IPS-20b (cell line): ENCODE results near the gene EXT2.

Experiments
- H3K27ac ChIP-seq: one replicate; pipeline ENCODE4 v1.5.1; 2013; ENCODE audit warnings: low read length
- H3K27me3 ChIP-seq: 2 replicates; pipeline ENCODE4 v1.6.1; 2013; ENCODE audit warnings: mild to moderate bottlenecking, low read length, inconsistent platforms; ENCODE audit not compliant: insufficient read depth
- H3K36me3 ChIP-seq: 2 replicates; pipeline ENCODE4 v1.6.1; 2013; ENCODE audit warnings: low read depth, mild to moderate bottlenecking, inconsistent platforms, low read length, moderate library complexity; ENCODE audit not compliant: insufficient read depth
- H3K4me1 ChIP-seq: 2 replicates; pipeline ENCODE4 v1.6.1; 2013; ENCODE audit warnings: mild to moderate bottlenecking, control low read depth, inconsistent platforms, low read length, moderate library complexity; ENCODE audit not compliant: insufficient read depth
- H3K4me3 ChIP-seq: 2 replicates; pipeline ENCODE4 v1.5.1; 2013; ENCODE audit warnings: mild to moderate bottlenecking, low read length, inconsistent platforms
- H3K9ac ChIP-seq: 2 replicates; pipeline ENCODE4 v1.6.1; 2013; ENCODE audit warnings: low read depth, mild to moderate bottlenecking, inconsistent platforms, low read length, moderate library complexity
- H3K9me3 ChIP-seq: 2 replicates; pipeline ENCODE4 v1.6.1; 2013; ENCODE audit warnings: mild to moderate bottlenecking, low read depth, low read length, inconsistent platforms; ENCODE audit not compliant: insufficient read depth

Gene EXT2

DNA sequence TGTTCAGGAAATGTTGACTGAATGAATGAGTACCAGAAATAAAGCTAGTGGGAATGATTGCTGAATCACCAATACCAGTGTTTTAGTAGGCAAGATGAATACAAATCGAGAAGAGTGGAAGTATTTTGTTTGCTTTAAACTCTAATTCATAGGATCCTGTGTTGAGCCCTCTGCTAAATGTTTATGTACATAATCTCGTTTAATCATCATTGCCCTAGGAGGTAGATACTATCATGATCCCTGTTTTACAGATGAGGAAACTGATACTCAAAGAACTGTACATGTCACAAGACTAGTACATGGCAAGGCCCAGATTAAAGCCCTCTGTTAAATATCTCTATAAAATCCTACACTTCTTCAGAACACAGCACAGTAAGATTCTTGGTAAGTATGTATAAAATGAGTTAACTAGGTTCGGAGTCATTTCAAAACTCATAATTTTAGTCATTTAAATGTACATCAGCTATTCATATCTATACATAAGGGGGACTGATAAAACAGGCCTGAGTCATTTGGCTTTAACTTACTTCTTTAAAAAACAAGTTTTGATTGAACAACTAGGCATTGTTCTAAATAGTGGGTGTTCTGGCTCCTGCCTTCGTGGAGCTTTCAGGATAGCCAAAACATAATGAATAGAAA is 97.1 kb downstream of the EXT2 start:
- Histone ChIP-seq H3K27me3 (no peaks in the 10 kb centered on the region), H3K9me3 (peaks cover 13% of the 10 kb centered on the region), H3K4me1 (peaks cover 14% of the 10 kb centered on the region; the same call in 1 of the 2 replicates), H3K27ac (no peak overlapping the region), H3K4me3 (no peak overlapping the region), H3K36me3 (no peaks in the 10 kb centered on the region), H3K9ac (no peak overlapping the region)

DNA sequence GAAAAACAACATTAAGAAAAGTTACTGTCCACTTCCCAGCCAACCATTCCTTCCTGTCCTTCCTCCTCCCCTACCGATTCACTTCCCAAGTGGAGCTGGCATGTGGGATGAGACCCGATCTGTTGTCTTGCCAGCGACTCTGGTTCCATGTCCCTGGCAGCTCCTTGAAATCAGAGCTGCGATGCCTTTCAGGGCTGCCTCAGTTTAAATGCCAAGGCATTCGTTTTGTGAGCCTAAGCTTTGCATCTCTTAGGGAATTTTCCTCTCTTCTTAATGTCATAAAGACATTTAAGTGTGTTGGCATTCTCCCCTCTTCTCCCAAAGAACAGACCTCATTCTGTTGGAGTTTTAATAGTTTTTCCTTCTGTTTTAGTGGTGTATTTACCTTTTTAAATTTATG is 98.4 kb downstream of the EXT2 start:
- Histone ChIP-seq H3K9me3 (peaks cover 2% of the 10 kb centered on the region; the same call in 1 of the 2 replicates), H3K9ac (no peak overlapping the region), H3K27me3 (no peaks in the 10 kb centered on the region), H3K36me3 (no peaks in the 10 kb centered on the region), H3K4me1 (peaks cover 22% of the 10 kb centered on the region; the same call in 1 of the 2 replicates), H3K27ac (no peak overlapping the region), H3K4me3 (no peak overlapping the region)

DNA sequence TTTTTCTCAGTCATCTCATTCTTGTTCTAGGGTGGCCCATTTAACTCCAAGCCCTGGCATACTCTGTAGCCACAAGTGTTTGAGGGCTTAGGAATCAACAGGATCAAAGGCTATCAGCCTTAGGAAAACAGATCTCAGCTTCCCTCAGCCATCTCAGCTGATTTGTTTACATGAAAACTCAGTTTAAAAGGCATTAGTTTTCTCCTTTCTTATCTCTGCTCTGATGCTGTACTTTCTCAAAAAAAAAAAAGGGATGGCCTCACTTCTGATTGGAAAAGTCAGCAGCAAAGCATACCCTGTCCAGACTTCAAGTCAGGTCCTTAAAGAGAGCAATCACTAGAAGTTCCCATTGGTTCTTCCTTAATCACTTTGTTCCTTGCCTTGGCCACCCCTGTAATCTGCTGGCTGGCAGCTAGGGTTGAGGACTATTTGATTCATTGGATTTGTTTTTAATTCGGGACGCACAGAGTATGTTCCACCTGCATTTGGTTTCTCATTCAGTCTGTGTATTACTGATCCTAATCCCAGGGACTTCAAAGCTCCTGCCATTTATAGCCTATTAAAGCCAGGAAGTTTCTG is 102.8 kb downstream of the EXT2 start:
- Histone ChIP-seq H3K9ac (no peak overlapping the region), H3K27ac (no peak overlapping the region), H3K36me3 (no peaks in the 10 kb centered on the region)

DNA sequence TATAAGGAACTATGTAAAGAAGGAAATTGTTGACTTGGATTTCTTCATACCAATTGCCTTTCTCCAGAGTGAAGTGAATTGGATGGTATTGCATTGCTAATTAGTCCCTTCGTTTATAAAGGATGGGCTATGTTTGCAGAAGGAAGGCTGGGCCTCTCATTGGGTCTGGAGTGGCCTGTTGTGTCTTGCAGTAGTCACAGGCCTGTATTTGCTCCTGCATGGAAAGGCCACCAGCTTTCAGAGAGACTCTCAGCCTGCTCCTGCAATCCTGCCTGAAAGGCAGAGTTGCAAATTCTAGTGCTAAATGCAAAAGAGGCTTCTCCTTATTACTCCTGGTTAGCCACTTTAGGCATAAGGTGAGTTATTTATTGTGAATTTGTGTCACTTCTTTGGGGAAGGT is 103.8 kb downstream of the EXT2 start:
- no peaks in the 10 kb centered on the region for H3K36me3 ChIP-seq

More for the DNA sequence above, 102.8 kb downstream of the EXT2 start:
- Histone ChIP-seq H3K9me3 (no peaks in the 10 kb centered on the region), H3K4me3 (no peak overlapping the region), H3K4me1 (peaks cover 28% of the 10 kb centered on the region), H3K27me3 (no peaks in the 10 kb centered on the region)

DNA sequence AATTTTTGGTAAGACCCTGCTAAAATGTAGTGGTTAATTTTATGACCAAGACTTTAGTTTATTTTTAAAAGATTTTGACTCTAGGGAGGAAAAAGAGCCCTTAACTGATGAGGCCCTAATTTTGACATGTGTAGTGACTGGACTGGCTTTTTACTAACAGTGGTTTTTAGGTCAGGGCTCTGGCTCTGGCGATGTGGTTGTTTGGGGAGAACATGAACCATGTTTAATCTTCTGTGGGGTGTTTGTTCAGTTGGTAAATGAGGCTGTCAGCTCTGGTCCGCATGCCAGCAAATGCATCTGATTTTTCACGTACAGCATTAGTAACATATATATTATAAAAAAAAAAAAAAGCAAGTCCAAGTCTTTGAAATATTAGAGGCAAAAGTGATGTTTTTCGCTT is 104.3 kb downstream of the EXT2 start:
- H3K27ac ChIP-seq, result no peak overlapping the region
- H3K27me3 ChIP-seq, result no peaks in the 10 kb centered on the region
- peak overlapping the region; percentile 5; the same call in 1 of the 2 replicates for H3K4me3 ChIP-seq
- no peaks in the 10 kb centered on the region for H3K36me3 ChIP-seq
- H3K9ac ChIP-seq, result peak overlapping the region; percentile 43
- no peaks in the 10 kb centered on the region for H3K9me3 ChIP-seq
- peaks cover 28% of the 10 kb centered on the region for H3K4me1 ChIP-seq

More for the DNA sequence above, 103.8 kb downstream of the EXT2 start:
- Histone ChIP-seq H3K27me3 (no peaks in the 10 kb centered on the region), H3K9me3 (no peaks in the 10 kb centered on the region), H3K4me3 (peak overlapping the region; percentile 5; the same call in 1 of the 2 replicates), H3K27ac (no peak overlapping the region), H3K4me1 (peaks cover 28% of the 10 kb centered on the region), H3K9ac (peak overlapping the region; percentile 43; the same call in 1 of the 2 replicates)

DNA sequence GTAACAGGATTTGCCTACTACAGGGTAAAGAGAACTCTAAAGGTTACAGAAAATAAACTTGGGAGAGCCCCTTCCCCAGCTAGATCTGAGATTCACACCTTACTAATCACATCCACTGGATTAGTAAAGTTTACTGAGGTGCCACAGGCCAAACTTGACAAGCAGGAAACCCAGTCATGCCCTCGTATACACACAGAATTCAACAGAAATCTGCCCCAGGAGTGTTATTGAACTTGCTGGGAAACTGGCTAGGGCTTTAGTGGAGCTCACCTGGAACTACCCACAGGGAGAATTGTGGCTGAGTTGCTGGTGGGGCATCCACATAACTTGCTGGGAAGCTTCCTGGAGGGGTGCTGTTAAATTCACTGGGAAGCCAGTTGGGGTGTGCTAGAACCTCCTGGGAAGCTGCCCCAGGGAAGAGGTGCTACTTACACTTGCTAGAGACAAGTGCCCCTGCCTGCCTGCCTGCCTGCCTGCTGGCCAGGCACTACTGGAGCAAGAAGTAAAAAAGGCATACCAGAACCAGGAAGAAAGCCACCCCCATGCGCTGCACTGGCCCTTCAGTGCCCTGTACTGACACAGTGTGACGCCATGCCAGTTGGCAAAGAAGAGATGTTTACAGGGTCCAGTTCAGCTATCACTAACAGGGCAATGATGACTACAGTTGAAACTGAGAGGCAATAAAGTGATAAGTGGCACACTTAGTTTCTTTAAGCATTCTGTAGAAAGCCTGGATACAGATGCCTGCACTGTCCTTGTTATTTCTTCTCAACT is 108.0 kb downstream of the EXT2 start:
- Histone ChIP-seq H3K27me3 (no peaks in the 10 kb centered on the region; the same call in 1 of the 2 replicates), H3K9ac (no peak overlapping the region), H3K4me3 (no peak overlapping the region), H3K4me1 (peaks cover 24% of the 10 kb centered on the region), H3K9me3 (no peaks in the 10 kb centered on the region), H3K27ac (no peak overlapping the region), H3K36me3 (no peaks in the 10 kb centered on the region)

DNA sequence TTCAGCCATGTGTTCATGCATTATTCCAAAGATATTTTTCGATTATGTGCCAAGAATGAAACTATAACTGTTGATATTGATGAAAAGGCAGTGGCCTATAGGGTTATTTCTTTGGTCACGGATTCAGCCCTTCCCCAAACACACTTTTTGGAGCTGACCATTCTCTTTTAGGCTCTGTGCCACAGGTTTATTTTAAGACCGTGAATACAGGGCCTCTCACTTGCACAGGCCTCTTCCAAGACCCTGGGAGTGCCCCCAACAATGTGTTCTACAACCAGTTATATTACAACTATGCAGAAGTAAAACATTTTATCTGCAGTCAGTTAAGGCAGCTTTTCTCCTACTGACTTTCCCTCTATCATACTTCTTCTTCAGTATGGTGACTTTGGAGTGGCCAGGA is 109.9 kb downstream of the EXT2 start:
- no peaks in the 10 kb centered on the region for H3K36me3 ChIP-seq
- H3K27ac ChIP-seq, result no peak overlapping the region
- H3K9me3 ChIP-seq, result no peaks in the 10 kb centered on the region
- H3K4me3 ChIP-seq, result no peak overlapping the region
- no peaks in the 10 kb centered on the region; the same call in 1 of the 2 replicates for H3K27me3 ChIP-seq
- no peak overlapping the region for H3K9ac ChIP-seq
- peaks cover 7% of the 10 kb centered on the region; the same call in 1 of the 2 replicates for H3K4me1 ChIP-seq

DNA sequence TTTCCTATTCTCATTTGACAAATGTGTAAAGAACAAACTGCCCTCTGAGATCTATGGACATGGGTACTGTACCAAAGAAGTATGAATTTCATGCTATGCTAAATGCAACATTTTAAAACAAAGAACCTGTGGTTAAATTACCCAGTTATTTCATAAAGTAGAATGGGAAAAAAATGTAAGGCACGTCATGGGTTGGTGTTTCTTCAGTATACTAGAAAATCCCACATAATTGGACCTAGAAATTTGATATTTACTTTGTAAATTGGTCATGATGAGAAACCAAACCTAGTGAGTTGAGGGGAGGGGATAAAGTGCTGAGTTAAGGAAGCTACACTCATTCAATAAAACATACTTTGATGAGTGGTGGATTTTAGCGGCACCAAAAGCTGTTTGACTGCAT is 110.4 kb downstream of the EXT2 start:
- no peak overlapping the region for H3K27ac ChIP-seq
- H3K4me1 ChIP-seq, result peaks cover 3% of the 10 kb centered on the region; the same call in 1 of the 2 replicates
- no peaks in the 10 kb centered on the region for H3K36me3 ChIP-seq
- no peak overlapping the region for H3K4me3 ChIP-seq
- H3K9me3 ChIP-seq, result no peaks in the 10 kb centered on the region
- H3K27me3 ChIP-seq, result no peaks in the 10 kb centered on the region; the same call in 1 of the 2 replicates
- H3K9ac ChIP-seq, result no peak overlapping the region

DNA sequence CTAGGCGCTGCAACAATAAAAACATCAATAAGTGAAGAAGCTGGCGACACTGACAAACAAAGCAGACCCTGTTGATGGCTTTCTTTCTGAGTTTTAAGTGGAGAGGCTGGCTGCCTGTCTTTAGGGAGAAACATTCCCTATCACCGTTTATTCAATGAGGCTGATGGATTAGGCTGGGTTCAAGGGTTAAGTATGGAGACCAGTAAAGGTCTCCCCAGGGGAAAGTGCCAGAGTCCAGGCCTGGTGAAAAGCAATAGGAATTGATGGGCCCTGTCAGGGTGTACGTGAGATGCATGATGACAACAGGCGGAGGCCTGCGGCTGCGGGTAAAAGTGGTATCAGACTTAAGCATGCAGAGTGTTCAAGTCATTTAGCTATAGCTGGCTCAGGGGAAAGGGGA is 111.8 kb downstream of the EXT2 start:
- no peaks in the 10 kb centered on the region for H3K4me1 ChIP-seq
- no peaks in the 10 kb centered on the region; the same call in 1 of the 2 replicates for H3K27me3 ChIP-seq
- H3K36me3 ChIP-seq, result no peaks in the 10 kb centered on the region
- H3K27ac ChIP-seq, result no peak overlapping the region
- no peak overlapping the region for H3K4me3 ChIP-seq
- H3K9me3 ChIP-seq, result no peaks in the 10 kb centered on the region
- H3K9ac ChIP-seq, result no peak overlapping the region

DNA sequence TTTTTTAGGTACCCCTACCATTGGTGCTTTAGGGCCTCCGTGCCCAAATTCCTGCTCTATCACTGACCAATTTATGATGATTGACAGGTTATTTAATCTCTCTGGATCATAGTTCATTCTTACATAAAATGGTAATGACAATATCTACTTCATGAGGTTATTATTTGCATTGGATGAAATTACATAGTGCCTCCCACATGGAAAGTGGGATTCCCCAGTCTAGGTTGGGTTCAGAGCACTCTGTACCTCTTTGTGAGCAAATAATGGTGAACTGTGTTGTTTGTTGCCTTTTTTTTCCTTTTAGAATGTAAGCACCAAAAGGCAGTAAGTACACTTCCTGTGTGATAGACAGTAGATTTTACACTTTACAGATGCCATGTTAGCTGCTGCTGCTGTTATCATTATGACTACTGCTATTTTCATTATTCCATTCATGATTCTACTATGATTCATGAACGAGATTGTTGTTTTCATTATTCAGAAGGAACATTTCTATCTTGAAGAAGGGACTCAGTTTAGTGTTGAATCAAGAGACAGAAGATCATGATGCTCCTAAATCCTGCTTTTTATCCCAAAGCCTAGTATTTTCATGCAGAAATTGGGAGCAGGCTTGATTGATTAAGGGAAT is 113.6 kb downstream of the EXT2 start:
- H3K27ac ChIP-seq, result no peak overlapping the region
- no peaks in the 10 kb centered on the region for H3K36me3 ChIP-seq
- H3K9ac ChIP-seq, result no peak overlapping the region
- H3K27me3 ChIP-seq, result no peaks in the 10 kb centered on the region; the same call in 1 of the 2 replicates
- no peak overlapping the region for H3K4me3 ChIP-seq
- H3K9me3 ChIP-seq, result no peaks in the 10 kb centered on the region
- no peaks in the 10 kb centered on the region for H3K4me1 ChIP-seq

DNA sequence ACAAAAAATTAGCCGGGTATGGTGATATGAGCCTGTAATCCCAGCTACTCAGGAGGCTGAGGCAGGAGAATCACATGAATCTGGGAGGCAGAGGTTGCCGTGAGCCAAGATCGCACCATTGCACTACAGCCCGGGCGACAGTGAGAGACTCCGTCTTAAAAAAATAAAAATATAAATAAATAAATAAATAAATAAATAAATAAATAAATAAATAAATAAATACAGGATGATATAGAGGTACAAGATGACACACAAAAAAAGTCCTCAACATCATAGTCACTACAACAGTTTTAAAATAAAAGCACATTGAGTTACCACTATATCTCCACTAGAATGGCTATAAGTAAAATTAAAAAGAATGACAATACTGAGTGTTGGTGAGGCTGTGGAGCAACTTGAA is 116.7 kb downstream of the EXT2 start:
- Histone ChIP-seq H3K36me3 (no peaks in the 10 kb centered on the region), H3K4me3 (no peak overlapping the region), H3K27me3 (no peaks in the 10 kb centered on the region), H3K9ac (no peak overlapping the region), H3K4me1 (no peaks in the 10 kb centered on the region), H3K9me3 (no peaks in the 10 kb centered on the region), H3K27ac (no peak overlapping the region)
